Mucosa of descending colon (tissue), 3 donors: Measurements from ENCODE around the gene CTDSPL. TPM values are rescaled to one million over a fixed set of nuclear protein-coding genes. Genes with fewer than 3 reads are reported as not detected.
A peak's percentile ranks its signal among the peaks of the same experiment; 100 is the strongest.
"Not testable (repeated sequence)": the region's sequence is repeated elsewhere in the genome, so short reads cannot be mapped to it uniquely, and the experiment has no call there.

Source experiments
- ATAC-seq: fragments of 200-7000 bp; cut with Tn5 transposase; one replicate; pipeline ENCODE4 v1.9.1; 2020; ENCODE audit warnings: mild to moderate bottlenecking, moderate library complexity
- DNase-seq, 3 donors: peaks; one replicate each; pipeline ENCODE4 v3.0.0-alpha.2; 2020
- H3K36me3 ChIP-seq: fragments of 200-600 bp; one replicate; pipeline ENCODE4 v1.8.0; 2021; ENCODE audit warnings: low read depth, mild to moderate bottlenecking
- H3K4me1 ChIP-seq: fragments of 200-600 bp; one replicate; pipeline ENCODE4 v1.8.0; 2021; ENCODE audit warnings: low read depth, mild to moderate bottlenecking
- H3K4me3 ChIP-seq: fragments of 200-600 bp; one replicate; pipeline ENCODE4 v1.8.0; 2021; ENCODE audit warnings: mild to moderate bottlenecking
- H3K9me3 ChIP-seq: fragments of 200-600 bp; one replicate; pipeline ENCODE4 v1.8.0; 2021; ENCODE audit warnings: mild to moderate bottlenecking
- CTCF ChIP-seq: fragments of 200-600 bp; IDR thresholded peaks from one replicate; pipeline ENCODE4 v1.8.0; 2022; ENCODE audit warnings: antibody characterized with exemption, mild to moderate bottlenecking
- intact Hi-C, 2 donors: fragments of 100-400 bp; cut with DNase I in 1 of 2; cut with micrococcal nuclease in 1 of 2; formaldehyde crosslinking; loops; one replicate each; pipeline versions ENCODE4 v1.11.0 to v1.11.1; 2022; cut with DNase I, micrococcal nuclease
- microRNA-seq: library from miRNA; unstranded; fragments of <30 nt; microRNA quantifications from one replicate; pipeline ENCODE4, GENCODE V29; 2019
- total RNA-seq, 3 donors: library from RNA; stranded (reverse); fragmentation: NEBNext Ultra II Directional in 2 of 3; extraction: Animal tissue kit (Norgen Biotek cat#: 25700) in 2 of 3; gene quantifications; one replicate each; pipeline versions ENCODE4 v1.2.1 to v1.2.4, GENCODE V29; 2021 to 2023
- donor health status: DM: no; HTN: no; CAD: no; lungs with moderate emphysema.
- donor health status: DM: no; HTN: no; CAD: no.
- donor health status: DM: no; HTN: yes; CAD: no.

Gene CTDSPL
- total RNA-seq, 3 donors from 2014 or later: 59.1 to 89.7 (median 88.1) TPM

DNA sequence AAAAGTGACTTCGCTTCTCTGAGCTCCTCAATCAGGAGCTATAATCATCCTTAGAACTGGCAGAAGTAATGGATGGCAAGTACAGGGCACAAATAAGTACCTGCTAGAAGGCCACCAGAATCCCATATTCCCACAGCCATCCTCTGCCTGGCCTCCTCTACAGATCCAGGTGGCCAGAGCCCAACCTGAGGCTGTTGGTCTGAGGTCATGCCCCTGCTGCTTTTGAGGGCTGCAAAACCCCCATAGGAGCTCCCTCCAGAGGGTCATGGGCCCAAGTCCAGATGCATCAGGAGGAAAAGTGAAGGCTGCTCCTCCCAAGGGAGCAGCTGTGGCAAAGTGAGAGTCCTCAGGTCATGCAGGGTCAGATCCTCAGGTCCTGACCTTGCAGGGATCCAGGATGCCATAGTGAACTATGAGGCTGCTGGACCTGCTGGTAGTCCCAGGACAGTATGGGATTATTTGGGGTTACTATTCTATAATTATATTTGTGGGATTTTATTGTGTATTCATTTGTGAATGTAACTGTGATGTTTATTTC is 170.7 kb downstream of the CTDSPL start:
- Histone ChIP-seq H3K4me1 (peaks cover 33% of the 10 kb centered on the region), H3K9me3 (no peaks in the 10 kb centered on the region), H3K36me3 (no peaks in the 10 kb centered on the region), H3K4me3 (no peak overlapping the region)
- TF ChIP-seq CTCF: no peak
- ATAC-seq (no peak), DNase-seq (no peak)
- intact Hi-C loops: no loop called here

GRCh38 chr3:38033586-38033985 is 171.9 kb downstream of the CTDSPL start:
- DNase-seq: peak in 1 of 3 donors; percentile 26
- intact Hi-C loops, H3K9me3 ChIP-seq, H3K36me3 ChIP-seq, H3K4me3 ChIP-seq: not testable (repeated sequence)
- ATAC-seq: peak; percentile 10
- peaks cover 31% of the 10 kb centered on the region for H3K4me1 ChIP-seq

Small RNA genes lying within 50 kb of the gene (microRNA-seq; reads per million reads assigned to microRNA genes)
- 335 reads per million, percentile 75 among the genes with 10 or more reads in this experiment for gene MIR26A1

Other genes starting within 250 kb of the CTDSPL start
- gene VILL, start 128.9 kb downstream of the CTDSPL start, total RNA-seq: 100 to 1,000 TPM in 2 of 3 donors, 10 to 100 TPM in 1; 69.7 to 197 (median 150) TPM
- gene PLCD1, start 167.8 kb downstream of the CTDSPL start, total RNA-seq: 100 to 1,000 TPM in 1 of 3 donors, 10 to 100 TPM in 2; 38.2 to 113 (median 66.5) TPM
- 1 to 10 TPM in 2 of 3 donors, under 1 TPM in 1; 0.73 to 1.7 (median 1.5) TPM for gene DLEC1, start 177.3 kb downstream of the CTDSPL start, total RNA-seq